ENCODE data around the gene DELE1.

Gene DELE1

GRCh38 chr5:141978389-141978788, 54.7 kb downstream of the DELE1 start:
- Histone ChIP-seq H3K27ac (ENCODE audit: insufficient read depth in 1 of 2, low read depth in 1 of 2, low read length in 2 of 2, poor library complexity in 1 of 2, severe bottlenecking in 2 of 2) (no peak overlapping the region), H3K9me3 (ENCODE audit: control extremely low read depth in 1 of 5, control insufficient read depth in 4 of 5, insufficient read depth in 2 of 5, low read depth in 1 of 5, low read length in 4 of 5) (no peaks in the 10 kb centered on the region), H3K4me3 (ENCODE audit: control insufficient read depth in 1 of 7, extremely low read depth in 1 of 7, insufficient read depth in 4 of 7, low read depth in 2 of 7, low read length in 6 of 7) (no peak overlapping the region), H3K27me3 (replicated peaks in 2 of 5; ENCODE audit: control insufficient read depth in 4 of 5, insufficient read depth in 5 of 5, low read length in 4 of 5) (no peaks in the 10 kb centered on the region), H3K4me1 (ENCODE audit: control extremely low read depth in 1 of 4, control insufficient read depth in 4 of 4, insufficient read depth in 4 of 4, low read length in 3 of 4) (no peaks in the 10 kb centered on the region), H3K36me3 (ENCODE audit: control insufficient read depth in 4 of 4, insufficient read depth in 4 of 4, low read length in 3 of 4) (peaks cover 23 to 59% (median 41%) of the 10 kb centered on the region in 4 experiments)
- no peak for DNase-seq
- CTCF ChIA-PET, result interaction anchor here (0.6 to 4.2 kb wide), 7 partner anchors 8 to 287 kb away, joined by 3 to 17 read pairs (median 6); partner anchors contain the start of gene RNF14
- POLR2A ChIA-PET, result interaction anchor here (1.3 kb wide), 1 partner anchor 9 kb away, joined by 4 read pairs; no protein-coding TSS in a partner anchor

GRCh38 chr5:141982626-141983025, 59.0 kb downstream of the DELE1 start:
- H3K4me3 ChIP-seq (ENCODE audit: control insufficient read depth in 1 of 7, extremely low read depth in 1 of 7, insufficient read depth in 4 of 7, low read depth in 2 of 7, low read length in 6 of 7), result no peak overlapping the region
- H3K4me1 ChIP-seq (ENCODE audit: control extremely low read depth in 1 of 4, control insufficient read depth in 4 of 4, insufficient read depth in 4 of 4, low read length in 3 of 4), result no peaks in the 10 kb centered on the region
- WGBS (ENCODE audit: insufficient coverage), result no CpG with 5 or more reads among the region's 2 CpGs
- H3K27me3 ChIP-seq (replicated peaks in 2 of 5; ENCODE audit: control insufficient read depth in 4 of 5, insufficient read depth in 5 of 5, low read length in 4 of 5), result no peaks in the 10 kb centered on the region
- DNase-seq, result no peak
- no peaks in the 10 kb centered on the region for H3K9me3 ChIP-seq (ENCODE audit: control extremely low read depth in 1 of 5, control insufficient read depth in 4 of 5, insufficient read depth in 2 of 5, low read depth in 1 of 5, low read length in 4 of 5)
- ChIA-PET CTCF (no interaction called here), POLR2A (no interaction called here)
- H3K27ac ChIP-seq (ENCODE audit: insufficient read depth in 1 of 2, low read depth in 1 of 2, low read length in 2 of 2, poor library complexity in 1 of 2, severe bottlenecking in 2 of 2), result no peak overlapping the region
- H3K36me3 ChIP-seq (ENCODE audit: control insufficient read depth in 4 of 4, insufficient read depth in 4 of 4, low read length in 3 of 4), result peaks cover 30 to 78% (median 56%) of the 10 kb centered on the region in 4 experiments

DNA sequence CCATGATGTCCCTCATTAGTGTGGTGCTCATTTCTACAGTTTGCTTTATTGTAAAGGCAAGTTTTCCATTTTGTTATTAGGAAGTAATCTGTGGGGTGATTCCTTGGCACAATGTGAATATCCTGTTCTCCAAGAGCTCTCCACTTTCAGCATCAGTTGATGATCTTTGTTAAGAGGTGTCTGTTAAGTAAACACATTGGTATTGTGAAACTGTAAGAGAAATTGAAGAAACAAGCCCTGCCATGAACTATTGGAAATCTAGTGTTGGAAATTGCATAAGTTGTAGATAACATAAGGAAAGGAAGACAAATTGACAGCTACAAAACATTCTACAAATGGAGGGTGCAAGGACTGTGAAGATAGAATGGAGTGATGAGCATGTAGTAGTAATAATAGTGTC, 62.4 kb downstream of the DELE1 start:
- ChIA-PET CTCF (interaction anchor here (0.7 to 2.2 kb wide), 11 partner anchors 9 to 388 kb away, joined by 3 to 10 read pairs (median 4); partner anchors contain the start of gene RNF14), POLR2A (no interaction called here)
- H3K9me3 ChIP-seq (ENCODE audit: control extremely low read depth in 1 of 5, control insufficient read depth in 4 of 5, insufficient read depth in 2 of 5, low read depth in 1 of 5, low read length in 4 of 5), result no peaks in the 10 kb centered on the region
- no peak for DNase-seq
- H3K36me3 ChIP-seq (ENCODE audit: control insufficient read depth in 4 of 4, insufficient read depth in 4 of 4, low read length in 3 of 4), result peaks cover 13 to 55% (median 37%) of the 10 kb centered on the region in 4 experiments
- H3K27me3 ChIP-seq (replicated peaks in 2 of 5; ENCODE audit: control insufficient read depth in 4 of 5, insufficient read depth in 5 of 5, low read length in 4 of 5), result no peaks in the 10 kb centered on the region
- no peaks in the 10 kb centered on the region for H3K4me1 ChIP-seq (ENCODE audit: control extremely low read depth in 1 of 4, control insufficient read depth in 4 of 4, insufficient read depth in 4 of 4, low read length in 3 of 4)
- no peak overlapping the region for H3K4me3 ChIP-seq (ENCODE audit: control insufficient read depth in 1 of 7, extremely low read depth in 1 of 7, insufficient read depth in 4 of 7, low read depth in 2 of 7, low read length in 6 of 7)
- H3K27ac ChIP-seq (ENCODE audit: insufficient read depth in 1 of 2, low read depth in 1 of 2, low read length in 2 of 2, poor library complexity in 1 of 2, severe bottlenecking in 2 of 2), result no peak overlapping the region

GRCh38 chr5:141989720-141990119, 66.0 kb downstream of the DELE1 start:
- Histone ChIP-seq H3K27me3 (replicated peaks in 2 of 5; ENCODE audit: control insufficient read depth in 4 of 5, insufficient read depth in 5 of 5, low read length in 4 of 5) (no peaks in the 10 kb centered on the region), H3K27ac (ENCODE audit: insufficient read depth in 1 of 2, low read depth in 1 of 2, low read length in 2 of 2, poor library complexity in 1 of 2, severe bottlenecking in 2 of 2) (no peak overlapping the region), H3K4me1 (ENCODE audit: control extremely low read depth in 1 of 4, control insufficient read depth in 4 of 4, insufficient read depth in 4 of 4, low read length in 3 of 4) (no peaks in the 10 kb centered on the region), H3K36me3 (ENCODE audit: control insufficient read depth in 4 of 4, insufficient read depth in 4 of 4, low read length in 3 of 4) (peaks cover 16 to 58% (median 29%) of the 10 kb centered on the region in 4 experiments), H3K9me3 (ENCODE audit: control extremely low read depth in 1 of 5, control insufficient read depth in 4 of 5, insufficient read depth in 2 of 5, low read depth in 1 of 5, low read length in 4 of 5) (no peaks in the 10 kb centered on the region), H3K4me3 (ENCODE audit: control insufficient read depth in 1 of 7, extremely low read depth in 1 of 7, insufficient read depth in 4 of 7, low read depth in 2 of 7, low read length in 6 of 7) (no peak overlapping the region)
- CTCF ChIA-PET, result interaction anchor here (0.7 to 6.4 kb wide), 17 partner anchors 9 to 709 kb away, joined by 3 to 163 read pairs (median 6); partner anchors contain the start of gene RNF14
- no peak for DNase-seq
- no CpG with 5 or more reads among the region's 1 CpG for WGBS (ENCODE audit: insufficient coverage)
- POLR2A ChIA-PET, result no interaction called here

Measured in common myeloid progenitor, CD34-positive (primary cell).